Stomach (tissue), 9 donors: ENCODE results near the gene ABCF3. TPM values are rescaled to one million over a fixed set of nuclear protein-coding genes. Genes with fewer than 3 reads are reported as not detected.

Experiments used
- DNase-seq, 2 donors: peaks; one replicate each; pipeline versions ENCODE4 v3.0.0 to v3.0.0-alpha.2; 2013 to 2019
- H3K27ac ChIP-seq, 5 donors: fragments of 200-600 bp in 4 of 5; sonication (generic) in 4 of 5; one replicate each; pipeline ENCODE4 v1.5.1; 2013 to 2019; ENCODE audit warnings: mild to moderate bottlenecking in 1 of 5, moderate library complexity in 1 of 5
- H3K27me3 ChIP-seq, 3 donors: fragments of 200-600 bp; sonication (generic); one replicate each; pipeline ENCODE4 v1.5.1; 2017 to 2019; ENCODE audit warnings: mixed run types in 1 of 3
- H3K36me3 ChIP-seq, 4 donors: fragments of 200-600 bp; sonication (generic); 1 replicate in 3 of 4; 2 replicates in 1 of 4; pipeline ENCODE4 v1.5.1; 2016 to 2019
- H3K4me1 ChIP-seq, 4 donors: fragments of 200-600 bp; sonication (generic); one replicate each; pipeline ENCODE4 v1.5.1; 2016 to 2019
- H3K4me3 ChIP-seq, 4 donors: fragments of 200-600 bp; sonication (generic) in 3 of 4; one replicate each; pipeline ENCODE4 v1.5.1; 2016 to 2019; ENCODE audit warnings: mild to moderate bottlenecking in 1 of 4
- H3K9me3 ChIP-seq, 4 donors: fragments of 200-600 bp; sonication (generic); one replicate each; pipeline ENCODE4 v1.5.1; 2016 to 2019
- EP300 ChIP-seq: sonication (generic); formaldehyde crosslinking; IDR thresholded peaks from one replicate; pipeline ENCODE4 v1.6.1; 2017; ENCODE audit warnings: antibody characterized with exemption
- POLR2A ChIP-seq, 4 donors: fragments of 450-650 bp; IDR thresholded peaks; one replicate each; pipeline ENCODE4 v1.6.1; 2016; ENCODE audit warnings: antibody characterized with exemption in 4 of 4, control low read depth in 2 of 4, mild to moderate bottlenecking in 1 of 4, moderate library complexity in 1 of 4
- POLR2AphosphoS5 ChIP-seq, 3 donors: sonication (generic); formaldehyde crosslinking; IDR thresholded peaks; one replicate each; pipeline ENCODE4 v1.6.1; 2016; ENCODE audit warnings: antibody characterized with exemption in 3 of 3
- WGBS, 5 donors: extraction: QIAGEN DNeasy Blood & Tissue Kit in 3 of 5; methylation state at CpG; one replicate each; pipeline versions ENCODE4 v1.1.5 to v1.1.7; 2013 to 2018; 5-methylcytosine and 5-hydroxymethylcytosine counted together
- intact Hi-C: fragments of 100-400 bp; cut with DNase I; formaldehyde crosslinking; loops from one replicate; pipeline ENCODE4 v1.15.1; 2023; ENCODE audit warnings: low total_unique reads
- polyA plus RNA-seq, 3 donors: library from polyadenylated mRNA; stranded (reverse); fragments of 200-250 nt; gene quantifications; one replicate each; pipeline ENCODE4 v1.2.3, GENCODE V29; 2013
- total RNA-seq, 5 donors: library from RNA; depleted of rRNA; stranded (reverse); fragments of >200 nt; gene quantifications; one replicate each; pipeline versions ENCODE4 v1.1.0 to v1.2.3, GENCODE V29; 2014 to 2016
- TF ChIP-seq, protein P1 (sequence below), 7 experiments: fragments of 450-650 bp in 4 of 7; fragments of 200-600 bp in 3 of 7; sonication (generic) in 3 of 7; IDR thresholded peaks; one replicate each; pipeline ENCODE4 v1.5.1; 2016 to 2019; ENCODE audit warnings: antibody characterized with exemption in 7 of 7, control low read depth in 2 of 7, mild to moderate bottlenecking in 1 of 7
- donor health status: healthy with polysubstance abuse.
- donor health status: Bipolar disorder and iron deficiency.
- donor health status: healthy.

ABCF3 gene
- total and polyA plus RNA-seq, 8 donors = 21.6 to 194 (median 47.5) TPM

DNA sequence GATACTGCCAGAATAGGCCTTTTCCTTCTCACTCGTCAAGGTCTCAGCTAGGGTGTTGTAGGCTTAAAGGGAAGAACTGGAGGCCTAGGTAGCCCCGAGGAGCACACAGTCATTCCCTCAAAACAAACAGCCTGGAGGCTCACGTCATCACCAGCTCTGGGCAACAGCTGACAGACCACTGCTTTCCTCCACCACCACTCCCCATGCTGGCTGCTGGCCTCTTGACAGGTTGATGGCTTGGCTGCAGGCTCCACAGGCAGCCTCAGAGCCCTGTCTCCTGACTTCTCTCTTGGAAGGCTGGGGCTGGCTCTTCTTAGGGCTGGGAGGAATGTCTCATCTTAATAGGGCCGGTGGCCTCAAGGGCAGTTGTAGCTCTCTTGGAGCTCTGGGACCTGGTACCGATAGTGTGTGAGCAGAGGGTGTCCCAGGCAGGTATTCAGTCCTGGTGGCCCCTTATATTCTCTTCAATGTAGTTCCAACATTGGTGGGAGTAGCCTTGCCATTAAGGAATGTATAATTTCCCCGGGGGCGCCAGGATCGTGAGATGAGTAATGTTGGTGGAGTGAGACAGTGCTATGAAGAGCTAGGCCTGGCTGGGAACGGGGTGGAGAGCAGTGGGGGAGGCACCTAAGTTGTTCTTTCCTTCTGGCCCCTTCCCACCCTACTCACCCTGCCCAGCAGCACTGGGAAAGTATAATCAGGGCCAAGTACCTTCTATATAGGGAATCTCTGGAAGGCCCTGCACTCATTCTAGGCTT is 17.5 kb upstream of the ABCF3 start:
- Histone ChIP-seq H3K9me3 (no peaks in the 10 kb centered on the region), H3K4me3 (no peak overlapping the region), H3K27me3 (no peaks in the 10 kb centered on the region), H3K36me3 (peaks cover 77 to 93% (median 92%) of the 10 kb centered on the region in 4 donors), H3K4me1 (peaks cover 0 to 8% (median 2%) of the 10 kb centered on the region in 4 donors), H3K27ac (peak overlapping the region in 2 of 5 donors; percentile 4 to 18)
- 71 to 86% (median 81%) methylated on average over 8 to 9 of the region's 9 CpGs for WGBS, 5 donors
- peak in 1 of 2 donors; percentile 25 for DNase-seq
- TF ChIP-seq EP300 = no peak
- TF ChIP-seq POLR2A (IDR thresholded peaks at IDR 0.05) = no peak
- intact Hi-C loops = no loop called here

DNA sequence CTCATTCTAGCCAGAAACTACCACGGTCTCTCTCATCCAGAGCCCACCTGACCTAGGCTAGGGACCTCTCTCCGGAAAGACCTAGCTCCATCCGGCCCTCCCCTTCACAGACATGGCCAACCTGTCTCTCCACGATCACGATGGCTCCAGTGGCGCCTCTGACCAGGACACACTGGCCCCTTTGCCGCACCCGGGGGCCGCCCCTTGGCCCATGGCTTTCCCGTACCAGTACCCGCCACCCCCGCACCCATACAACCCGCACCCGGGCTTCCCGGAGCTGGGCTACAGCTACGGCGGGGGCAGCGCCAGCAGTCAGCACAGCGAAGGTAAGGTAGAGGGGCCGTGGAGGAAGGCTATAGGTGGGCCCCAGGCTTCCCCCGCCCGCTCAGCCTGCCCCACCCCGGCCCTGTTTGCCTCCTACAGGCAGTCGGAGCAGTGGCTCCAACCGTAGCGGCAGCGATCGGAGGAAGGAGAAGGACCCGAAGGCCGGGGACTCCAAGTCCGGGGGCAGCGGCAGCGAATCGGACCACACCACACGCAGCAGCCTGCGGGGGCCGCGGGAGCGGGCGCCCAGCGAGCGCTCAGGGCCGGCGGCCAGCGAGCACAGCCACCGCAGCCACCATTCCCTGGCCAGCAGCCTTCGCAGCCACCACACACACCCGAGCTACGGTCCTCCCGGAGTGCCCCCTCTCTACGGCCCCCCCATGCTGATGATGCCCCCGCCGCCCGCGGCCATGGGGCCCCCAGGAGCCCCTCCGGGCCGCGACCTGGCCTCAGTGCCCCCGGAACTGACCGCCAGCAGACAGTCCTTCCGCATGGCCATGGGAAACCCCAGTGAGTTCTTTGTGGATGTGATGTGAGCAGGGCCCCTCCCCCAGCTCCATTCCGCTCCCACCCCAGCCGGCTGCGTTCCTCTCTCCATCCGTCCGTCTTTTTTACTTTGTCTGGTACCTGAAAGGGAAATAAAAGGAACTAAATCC is 15.8 kb upstream of the ABCF3 start:
- H3K36me3 ChIP-seq = peaks cover 65 to 77% (median 76%) of the 10 kb centered on the region in 4 donors
- intact Hi-C loops = no loop called here
- no peak overlapping the region for H3K4me3 ChIP-seq
- no peak for TF ChIP-seq POLR2A (IDR thresholded peaks at IDR 0.05)
- TF ChIP-seq POLR2AphosphoS5 (IDR thresholded peaks at IDR 0.05) = no peak
- TF ChIP-seq EP300 = no peak
- TF ChIP-seq, protein P1, sequence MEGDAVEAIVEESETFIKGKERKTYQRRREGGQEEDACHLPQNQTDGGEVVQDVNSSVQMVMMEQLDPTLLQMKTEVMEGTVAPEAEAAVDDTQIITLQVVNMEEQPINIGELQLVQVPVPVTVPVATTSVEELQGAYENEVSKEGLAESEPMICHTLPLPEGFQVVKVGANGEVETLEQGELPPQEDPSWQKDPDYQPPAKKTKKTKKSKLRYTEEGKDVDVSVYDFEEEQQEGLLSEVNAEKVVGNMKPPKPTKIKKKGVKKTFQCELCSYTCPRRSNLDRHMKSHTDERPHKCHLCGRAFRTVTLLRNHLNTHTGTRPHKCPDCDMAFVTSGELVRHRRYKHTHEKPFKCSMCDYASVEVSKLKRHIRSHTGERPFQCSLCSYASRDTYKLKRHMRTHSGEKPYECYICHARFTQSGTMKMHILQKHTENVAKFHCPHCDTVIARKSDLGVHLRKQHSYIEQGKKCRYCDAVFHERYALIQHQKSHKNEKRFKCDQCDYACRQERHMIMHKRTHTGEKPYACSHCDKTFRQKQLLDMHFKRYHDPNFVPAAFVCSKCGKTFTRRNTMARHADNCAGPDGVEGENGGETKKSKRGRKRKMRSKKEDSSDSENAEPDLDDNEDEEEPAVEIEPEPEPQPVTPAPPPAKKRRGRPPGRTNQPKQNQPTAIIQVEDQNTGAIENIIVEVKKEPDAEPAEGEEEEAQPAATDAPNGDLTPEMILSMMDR (IDR thresholded peaks at IDR 0.05) = no peak
- H3K4me1 ChIP-seq = peaks cover 0 to 11% (median 8%) of the 10 kb centered on the region in 4 donors
- H3K9me3 ChIP-seq = no peaks in the 10 kb centered on the region
- H3K27ac ChIP-seq = no peak overlapping the region
- H3K27me3 ChIP-seq = no peaks in the 10 kb centered on the region
- no peak for DNase-seq
- 87 to 93% (median 92%) methylated on average over 36 to 66 of the region's 66 CpGs for WGBS, 5 donors

GRCh38 chr3:184171562-184171961 is 14.4 kb upstream of the ABCF3 start:
- TF ChIP-seq POLR2A (IDR thresholded peaks at IDR 0.05) (no peak), POLR2AphosphoS5 (IDR thresholded peaks at IDR 0.05) (no peak), EP300 (no peak)
- TF ChIP-seq, protein P1 (IDR thresholded peaks at IDR 0.05) = no peak
- Histone ChIP-seq H3K4me1 (peaks cover 11 to 24% (median 22%) of the 10 kb centered on the region in 4 donors), H3K9me3 (no peaks in the 10 kb centered on the region), H3K4me3 (no peak overlapping the region), H3K36me3 (peaks cover 51 to 63% (median 62%) of the 10 kb centered on the region in 4 donors), H3K27me3 (no peaks in the 10 kb centered on the region), H3K27ac (no peak overlapping the region)
- no peak for DNase-seq
- intact Hi-C loops = no loop called here
- WGBS, 5 donors = 70 to 85% (median 77%) methylated on average over 9 of the region's 9 CpGs

DNA sequence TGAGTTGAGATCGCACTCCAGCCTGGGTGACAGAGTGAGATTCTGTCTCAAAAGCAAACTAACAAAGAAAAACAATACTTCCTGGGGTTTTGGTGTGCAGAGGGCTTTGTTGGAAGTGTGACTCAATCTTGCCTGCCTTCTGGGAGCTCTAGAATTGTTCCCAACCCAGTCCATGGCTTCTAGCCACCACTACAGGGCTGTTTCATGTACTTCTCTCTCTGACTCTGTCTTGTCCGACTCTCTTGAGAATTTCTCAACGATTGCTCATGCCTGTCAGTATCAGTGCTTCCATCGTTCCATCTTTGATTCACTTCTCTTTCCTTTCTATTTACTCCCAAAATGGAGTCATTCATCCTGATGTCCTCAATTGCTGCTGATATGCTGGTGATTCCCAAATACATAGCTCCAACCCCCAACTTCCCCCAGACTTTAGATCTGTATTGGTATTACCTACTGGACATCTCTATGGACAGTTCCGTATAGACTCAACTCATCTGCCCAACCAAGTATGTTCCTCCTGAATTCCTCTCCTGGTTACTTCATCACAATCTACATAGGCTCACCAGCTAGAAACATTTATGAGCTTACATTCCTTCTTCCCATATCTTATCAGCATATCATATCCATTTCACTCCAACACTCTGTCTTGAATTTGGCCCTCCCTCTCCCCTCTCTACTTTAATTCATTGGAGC is 13.2 kb upstream of the ABCF3 start:
- WGBS, 5 donors = 74 to 92% (median 88%) methylated on average over 5 of the region's 5 CpGs
- peaks cover 24 to 37% (median 34%) of the 10 kb centered on the region in 4 donors for H3K4me1 ChIP-seq
- H3K27me3 ChIP-seq = no peaks in the 10 kb centered on the region
- TF ChIP-seq POLR2A (IDR thresholded peaks at IDR 0.05) (no peak), POLR2AphosphoS5 (IDR thresholded peaks at IDR 0.05) (no peak), EP300 (no peak)
- TF ChIP-seq, protein P1 (IDR thresholded peaks at IDR 0.05) = no peak
- DNase-seq = no peak
- H3K36me3 ChIP-seq = peaks cover 42 to 59% (median 59%) of the 10 kb centered on the region in 4 donors
- peak overlapping the region in 1 of 5 donors; percentile 76 for H3K27ac ChIP-seq
- no peak overlapping the region for H3K4me3 ChIP-seq
- intact Hi-C loops = no loop called here
- no peaks in the 10 kb centered on the region for H3K9me3 ChIP-seq
